GM19240 (cell line): Measurements from ENCODE around the gene SLC50A1.
"Not testable (repeated sequence)": the region's sequence is repeated elsewhere in the genome, so short reads cannot be mapped to it uniquely, and the experiment has no call there.

Experiments
- DNase-seq: peaks from one replicate; pipeline ENCODE4 v3.0.0; 2011; ENCODE audit warnings: low spot score; ENCODE audit not compliant: insufficient read length

The SLC50A1 gene

DNA sequence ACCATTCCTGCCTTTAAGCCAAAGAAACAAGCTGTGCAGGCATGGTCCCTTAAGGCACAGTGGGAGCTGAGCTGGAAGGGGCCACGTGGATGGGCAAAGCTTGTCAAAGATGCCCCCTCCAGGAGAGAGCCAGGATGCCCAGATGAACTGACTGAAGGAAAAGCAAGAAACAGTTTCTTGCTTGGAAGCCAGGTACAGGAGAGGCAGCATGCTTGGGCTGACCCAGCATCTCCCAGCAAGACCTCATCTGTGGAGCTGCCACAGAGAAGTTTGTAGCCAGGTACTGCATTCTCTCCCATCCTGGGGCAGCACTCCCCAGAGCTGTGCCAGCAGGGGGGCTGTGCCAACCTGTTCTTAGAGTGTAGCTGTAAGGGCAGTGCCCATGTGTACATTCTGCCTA, 1.3 kb upstream of the SLC50A1 start:
- no peak for DNase-seq

DNA sequence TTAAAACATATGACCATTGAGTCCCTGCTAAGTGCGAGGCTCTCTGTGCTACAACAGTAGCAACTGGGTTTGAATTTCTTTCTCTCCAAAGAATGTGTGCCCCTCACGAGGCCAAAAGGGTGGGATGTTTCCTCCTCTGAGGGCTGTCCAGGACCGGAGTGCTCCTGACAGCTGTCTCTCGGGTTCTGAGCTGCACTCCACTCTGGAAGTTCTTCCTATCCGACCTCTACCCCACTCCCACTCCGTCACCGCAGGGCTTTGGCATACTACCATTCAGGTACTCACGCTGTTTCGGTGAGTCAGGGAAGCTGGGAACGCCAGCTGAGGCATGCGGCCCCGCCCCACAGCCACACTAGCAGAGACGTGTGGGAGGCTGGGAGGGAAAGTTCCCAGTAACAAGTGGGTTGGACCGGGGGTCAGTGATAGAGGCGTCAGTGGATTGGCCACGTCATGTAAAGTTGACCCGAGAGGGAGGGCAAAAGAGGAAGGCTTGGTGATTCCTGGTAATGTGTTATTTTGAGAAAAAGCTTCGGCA, 705 bp upstream of the SLC50A1 start:
- no peak for DNase-seq

DNA sequence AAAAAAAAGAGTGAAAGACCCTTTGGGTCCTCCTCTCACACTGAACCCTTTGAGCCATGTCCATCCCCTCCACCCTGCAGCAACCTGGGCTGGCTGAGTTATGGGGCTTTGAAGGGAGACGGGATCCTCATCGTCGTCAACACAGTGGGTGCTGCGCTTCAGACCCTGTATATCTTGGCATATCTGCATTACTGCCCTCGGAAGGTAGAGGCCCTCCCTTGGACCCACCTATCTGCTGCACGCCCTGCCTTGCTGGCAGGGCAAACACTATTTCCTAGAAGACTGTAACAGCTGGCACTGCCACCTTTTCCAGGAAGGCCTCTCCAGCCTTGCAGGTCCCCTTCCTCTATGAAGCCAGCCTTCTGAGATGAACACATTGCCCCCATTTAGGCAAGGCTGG, 1.1 kb downstream of the SLC50A1 start:
- no peak for DNase-seq

DNA sequence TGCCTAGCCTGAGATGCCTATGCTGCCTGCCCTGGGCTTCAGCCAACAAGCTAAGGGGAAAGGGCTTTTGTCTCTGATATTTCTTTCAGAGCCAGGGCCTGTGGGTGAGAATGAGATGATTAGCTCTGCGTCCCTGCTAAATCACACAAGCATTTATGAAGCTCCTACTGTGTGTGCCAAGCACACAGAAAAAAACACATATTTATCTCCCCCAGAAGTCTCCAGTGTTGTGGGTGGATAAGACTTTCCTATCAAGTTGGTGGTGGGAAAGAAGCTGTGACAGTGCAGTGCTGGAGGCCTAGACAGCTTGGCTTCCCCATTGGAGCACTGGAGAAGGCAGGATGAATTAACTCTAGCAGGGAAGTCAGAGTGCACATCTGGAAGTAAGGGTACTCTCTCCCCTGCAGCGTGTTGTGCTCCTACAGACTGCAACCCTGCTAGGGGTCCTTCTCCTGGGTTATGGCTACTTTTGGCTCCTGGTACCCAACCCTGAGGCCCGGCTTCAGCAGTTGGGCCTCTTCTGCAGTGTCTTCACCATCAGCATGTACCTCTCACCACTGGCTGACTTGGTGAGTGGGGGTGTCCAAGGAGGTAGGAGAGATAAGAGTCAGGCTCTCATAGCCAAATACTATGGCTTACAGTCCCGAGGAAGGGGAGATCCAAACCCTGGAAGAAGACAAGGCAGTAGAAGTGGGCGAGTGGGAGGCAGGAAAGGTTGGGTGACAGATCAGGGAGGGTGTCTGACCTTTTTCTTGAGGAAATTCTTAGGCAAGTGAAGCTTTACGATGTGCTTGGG, 1.7 kb downstream of the SLC50A1 start:
- no peak for DNase-seq

DNA sequence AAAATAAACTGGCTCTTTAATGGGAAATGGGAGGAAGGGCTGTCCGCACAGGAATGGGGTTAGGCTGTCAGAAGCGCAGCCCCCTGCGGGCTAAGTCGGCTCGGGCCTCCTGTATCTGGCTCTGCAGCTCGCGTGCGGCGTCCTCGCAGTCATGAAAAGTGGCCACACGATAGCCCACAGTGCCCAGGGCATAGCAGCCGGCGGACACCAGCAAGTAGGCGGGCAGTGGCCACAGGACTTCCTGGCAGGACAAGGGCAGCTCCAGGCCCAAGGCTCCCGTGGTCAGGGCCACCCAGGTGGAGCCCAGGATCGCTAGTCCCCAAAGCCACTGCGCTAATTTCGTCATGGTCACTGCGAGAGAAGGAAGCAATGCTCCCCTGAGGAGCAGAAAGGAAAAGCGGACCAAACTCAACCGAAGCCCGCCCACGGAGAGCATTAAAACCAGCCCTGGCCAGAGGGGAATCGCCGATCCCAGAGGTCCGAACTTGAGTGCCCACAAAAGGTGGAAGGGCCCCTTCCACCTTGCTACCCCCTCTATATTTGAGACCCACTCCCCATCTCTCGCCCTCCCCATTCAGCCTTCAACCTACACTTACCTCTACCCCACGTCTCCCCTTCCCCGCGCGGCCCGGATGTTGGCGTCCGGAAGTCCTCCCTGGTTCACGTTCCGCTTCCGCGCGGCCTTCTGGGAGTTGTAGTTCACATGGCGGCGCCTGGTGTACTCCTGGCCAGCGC, 4.4 kb downstream of the SLC50A1 start, which contains the start of gene DPM3:
Gene DPM3 (minus strand): TSS at position 637 of the 735 bp plus-strand sequence. CDS start 291 bp downstream, at position 346.
- DNase-seq = peak; percentile 89

DNA sequence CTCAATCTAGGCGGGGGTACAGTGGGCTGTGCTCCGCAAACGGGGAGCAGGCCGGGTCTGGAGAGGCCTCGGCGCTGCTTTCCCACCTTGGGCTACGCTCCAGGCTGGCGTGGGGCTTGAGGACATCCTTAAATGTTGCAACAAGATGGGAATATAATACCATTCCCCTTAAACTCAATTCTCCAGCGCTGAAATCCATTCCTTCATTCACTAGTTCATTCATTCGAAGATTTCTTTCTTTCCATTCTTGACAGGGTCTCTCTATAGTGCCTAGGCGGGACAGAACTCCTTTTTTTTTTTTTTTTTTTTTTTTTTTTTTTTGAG, 4.9 kb downstream of the SLC50A1 start:
- no peak for DNase-seq

DNA sequence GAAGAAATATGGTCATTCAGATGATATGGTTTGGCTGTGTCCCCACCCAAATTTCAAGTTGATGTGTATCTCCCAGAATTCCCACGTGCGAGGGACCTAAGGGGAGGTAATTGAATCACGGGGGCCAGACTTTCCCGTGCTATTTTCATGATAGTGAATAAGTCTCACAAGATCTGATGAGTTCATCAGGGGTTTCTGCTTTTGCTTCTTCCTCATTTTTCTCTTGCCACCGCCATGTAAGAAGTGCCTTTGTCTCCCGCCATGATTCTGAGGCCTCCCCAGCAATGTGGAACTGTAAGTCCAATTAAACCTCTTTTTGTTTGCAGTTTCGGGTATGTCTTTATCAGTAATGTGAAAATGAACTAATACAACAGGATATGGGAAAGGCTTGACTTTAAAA, 6.1 kb downstream of the SLC50A1 start:
- no peak for DNase-seq

DNA sequence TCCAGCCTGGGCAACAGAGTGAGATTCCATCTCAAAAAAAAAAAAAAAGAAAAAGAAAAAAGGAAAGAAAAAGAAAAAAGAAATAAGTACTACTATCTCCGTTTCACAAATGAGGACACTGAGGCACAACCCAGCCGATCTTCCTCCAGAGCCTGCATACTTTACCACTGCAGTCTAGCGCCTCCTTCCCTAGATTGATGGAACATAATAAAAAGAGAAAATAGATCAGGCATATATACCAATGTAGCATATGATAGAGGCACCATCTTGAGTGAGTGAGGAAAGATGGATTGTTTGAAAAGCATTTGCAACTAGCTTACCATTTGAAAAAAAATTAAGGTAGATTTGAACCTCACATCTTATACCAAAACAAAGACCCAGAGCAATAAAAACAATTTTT, 9.8 kb downstream of the SLC50A1 start:
- DNase-seq = no peak

DNA sequence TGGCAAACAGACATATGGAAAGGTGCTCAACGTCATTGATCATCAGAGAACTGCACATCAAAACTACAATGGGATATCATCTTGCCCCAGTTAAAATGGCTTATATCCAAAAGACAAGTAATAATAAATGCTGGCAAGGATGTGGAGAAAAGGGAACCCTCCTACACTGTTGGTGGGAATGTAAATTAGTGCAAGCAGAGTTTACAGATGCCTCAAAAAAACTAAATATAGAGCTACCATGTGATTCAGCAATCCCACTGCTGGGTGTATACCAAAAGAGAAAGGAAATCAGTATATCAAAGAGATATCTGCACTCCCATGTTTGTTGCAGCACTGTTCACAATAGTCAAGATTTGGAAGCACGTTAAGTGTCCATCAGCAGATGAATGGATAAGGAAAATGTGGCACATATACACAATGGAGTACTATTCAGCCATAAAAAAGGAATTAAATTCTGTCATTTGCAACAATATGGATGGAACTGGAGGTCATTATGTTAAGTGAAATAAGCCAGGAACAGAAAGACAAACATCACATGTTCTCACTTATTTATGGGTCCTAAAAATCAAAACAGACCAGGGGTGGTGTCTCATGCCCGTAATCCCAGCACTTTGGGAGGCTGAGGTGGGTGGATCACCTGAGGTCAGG, 20.5 kb downstream of the SLC50A1 start:
- DNase-seq = not testable (repeated sequence)

DNA sequence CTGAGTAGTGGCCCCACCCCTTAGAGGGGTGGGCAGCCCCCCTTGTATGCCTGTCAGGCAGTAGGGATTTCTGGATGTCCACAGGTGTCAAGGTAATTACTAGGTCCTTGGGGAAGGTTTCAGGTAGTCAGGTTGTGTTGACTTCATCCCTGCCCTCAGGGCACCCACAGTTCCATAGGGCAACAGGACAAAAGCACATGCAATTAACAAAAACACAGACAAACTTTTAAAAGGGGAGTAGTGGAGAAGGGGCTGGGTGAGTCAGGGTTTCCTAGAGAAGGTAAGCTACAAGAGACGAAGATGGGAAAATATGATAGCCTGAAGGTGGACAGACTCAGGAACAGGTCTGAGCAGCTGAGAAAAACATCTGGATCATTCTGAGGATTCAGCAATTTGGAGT, 23.3 kb downstream of the SLC50A1 start:
- DNase-seq = no peak

DNA sequence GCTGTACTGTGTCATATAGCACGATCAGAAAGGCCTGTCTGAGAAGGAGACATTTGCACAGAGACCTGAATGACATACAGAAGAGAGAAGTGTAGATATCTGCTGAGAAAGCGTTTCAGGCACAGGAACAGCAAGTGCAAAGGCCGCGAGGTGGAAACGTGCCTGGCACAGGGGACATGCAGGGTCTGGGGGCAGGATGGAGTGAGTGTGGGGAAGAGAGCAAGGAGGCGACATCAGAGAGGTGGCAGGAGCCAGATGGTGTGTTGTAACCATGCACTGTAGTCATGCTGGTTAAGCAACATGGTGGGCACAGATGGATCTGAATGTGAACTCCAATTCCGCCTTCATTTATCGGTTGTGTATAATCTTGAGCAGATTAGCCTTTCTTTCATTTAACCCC, 24.5 kb downstream of the SLC50A1 start:
- DNase-seq = no peak

DNA sequence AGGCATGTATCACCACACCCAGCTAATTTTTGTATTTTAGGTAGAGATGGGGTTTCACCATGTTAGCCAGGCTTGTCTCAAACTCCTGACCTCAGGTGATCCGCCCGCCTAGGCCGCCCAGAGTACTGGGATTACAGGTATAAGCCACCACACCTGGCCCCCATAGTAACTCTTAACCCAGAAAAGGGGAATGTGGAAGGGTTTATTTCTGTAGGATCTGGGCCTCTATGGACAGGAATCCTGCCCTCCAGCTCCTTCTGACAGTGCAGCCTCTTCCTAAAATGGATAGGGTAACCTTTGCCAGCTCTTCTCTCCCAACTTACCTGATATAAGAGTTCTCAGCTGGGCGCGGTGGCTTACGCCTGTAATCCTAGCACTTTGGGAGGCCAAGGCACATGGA, 27.0 kb downstream of the SLC50A1 start:
- not testable (repeated sequence) for DNase-seq

DNA sequence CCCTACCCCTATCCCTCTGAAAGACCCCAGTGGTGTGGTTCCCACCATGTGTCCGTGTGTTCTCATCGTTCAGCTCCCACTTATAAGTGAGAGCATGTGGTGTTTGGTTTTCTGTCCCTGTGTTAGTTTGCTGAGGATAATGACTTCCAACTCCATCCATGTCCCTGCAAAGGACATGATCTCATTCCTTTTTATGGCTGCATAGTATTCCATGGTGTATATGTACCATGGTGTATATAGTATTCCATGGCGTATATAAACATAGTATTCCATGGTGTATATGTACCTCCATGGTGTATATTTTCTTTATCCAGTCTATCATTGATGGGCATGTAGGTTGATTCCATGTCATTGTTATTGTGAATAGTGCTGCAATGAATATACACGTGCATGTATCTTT, 28.1 kb downstream of the SLC50A1 start:
- not testable (repeated sequence) for DNase-seq

DNA sequence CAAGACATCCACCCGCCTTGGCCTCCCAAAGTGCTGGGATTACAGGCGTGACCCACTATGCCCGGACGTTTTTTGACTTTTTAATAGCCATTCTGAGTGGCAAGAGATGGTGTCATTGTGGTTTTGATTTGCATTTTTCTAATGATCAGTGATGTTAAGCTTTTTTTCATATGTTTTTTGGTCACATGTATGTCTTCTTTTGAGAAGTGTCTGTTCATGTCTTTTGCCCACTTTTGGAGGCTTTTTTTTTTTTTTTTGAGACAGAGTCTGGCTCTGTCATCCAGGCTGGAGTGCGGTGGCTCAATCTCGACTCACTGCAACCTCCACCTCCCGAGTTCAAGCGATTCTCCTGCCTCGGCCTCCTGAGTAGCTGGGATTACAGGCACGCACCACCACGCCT, 29.0 kb downstream of the SLC50A1 start:
- DNase-seq = not testable (repeated sequence)

DNA sequence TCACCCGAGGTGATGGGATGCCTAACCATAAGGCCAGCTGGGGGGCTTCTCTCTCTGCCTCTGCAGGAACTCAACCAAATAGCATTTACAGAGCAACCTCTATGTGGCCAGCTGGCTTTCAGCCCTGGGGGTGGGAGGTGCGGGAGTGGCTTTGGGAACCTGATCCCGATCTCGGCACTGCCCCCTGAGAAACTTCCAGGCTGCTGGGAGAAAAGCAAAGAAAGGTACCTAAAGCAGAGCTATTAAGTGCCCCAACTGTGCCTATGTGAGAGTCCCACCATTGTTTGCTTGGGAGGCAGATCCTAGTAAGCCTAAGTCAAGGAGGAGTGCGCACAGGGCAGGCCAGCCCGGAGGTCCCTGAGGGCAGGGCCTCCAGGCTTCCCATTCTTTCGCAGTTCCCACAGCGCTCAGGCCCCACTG, 30.4 kb downstream of the SLC50A1 start:
- no peak for DNase-seq

DNA sequence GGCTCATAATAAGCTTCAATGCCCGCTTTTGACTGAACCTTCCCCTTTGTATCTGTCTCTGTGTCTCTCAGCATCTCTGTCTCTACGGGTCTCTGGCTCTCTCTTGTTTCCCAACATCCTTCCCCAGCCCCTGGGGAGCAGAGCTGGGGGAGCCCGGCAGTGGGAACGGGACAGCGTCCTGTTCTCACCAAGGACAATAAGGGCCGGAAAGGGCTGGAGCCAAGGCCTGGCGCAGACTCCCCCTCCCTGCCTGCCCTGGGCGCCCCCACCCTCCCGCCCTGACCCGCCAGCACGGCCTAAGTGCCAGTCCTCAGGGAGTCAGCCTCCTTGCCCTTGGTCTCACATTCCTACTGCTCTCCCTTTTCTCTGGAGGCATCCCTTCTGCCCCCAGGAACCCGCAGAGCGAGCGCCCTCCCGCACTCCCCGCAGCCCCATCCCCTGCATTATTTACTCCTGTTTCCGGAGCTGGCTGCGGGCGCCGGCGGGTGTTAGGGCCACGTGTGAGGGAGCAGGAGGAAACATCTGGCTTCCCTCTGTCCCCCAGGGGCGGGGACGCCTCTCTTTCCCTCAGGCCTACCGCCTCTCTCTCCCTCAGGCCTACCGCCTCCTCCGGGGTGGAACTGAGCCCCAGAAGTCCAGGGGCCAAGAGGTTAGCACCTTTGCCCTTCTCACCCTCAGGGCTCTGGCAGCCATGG, 31.0 kb downstream of the SLC50A1 start:
- no peak for DNase-seq

DNA sequence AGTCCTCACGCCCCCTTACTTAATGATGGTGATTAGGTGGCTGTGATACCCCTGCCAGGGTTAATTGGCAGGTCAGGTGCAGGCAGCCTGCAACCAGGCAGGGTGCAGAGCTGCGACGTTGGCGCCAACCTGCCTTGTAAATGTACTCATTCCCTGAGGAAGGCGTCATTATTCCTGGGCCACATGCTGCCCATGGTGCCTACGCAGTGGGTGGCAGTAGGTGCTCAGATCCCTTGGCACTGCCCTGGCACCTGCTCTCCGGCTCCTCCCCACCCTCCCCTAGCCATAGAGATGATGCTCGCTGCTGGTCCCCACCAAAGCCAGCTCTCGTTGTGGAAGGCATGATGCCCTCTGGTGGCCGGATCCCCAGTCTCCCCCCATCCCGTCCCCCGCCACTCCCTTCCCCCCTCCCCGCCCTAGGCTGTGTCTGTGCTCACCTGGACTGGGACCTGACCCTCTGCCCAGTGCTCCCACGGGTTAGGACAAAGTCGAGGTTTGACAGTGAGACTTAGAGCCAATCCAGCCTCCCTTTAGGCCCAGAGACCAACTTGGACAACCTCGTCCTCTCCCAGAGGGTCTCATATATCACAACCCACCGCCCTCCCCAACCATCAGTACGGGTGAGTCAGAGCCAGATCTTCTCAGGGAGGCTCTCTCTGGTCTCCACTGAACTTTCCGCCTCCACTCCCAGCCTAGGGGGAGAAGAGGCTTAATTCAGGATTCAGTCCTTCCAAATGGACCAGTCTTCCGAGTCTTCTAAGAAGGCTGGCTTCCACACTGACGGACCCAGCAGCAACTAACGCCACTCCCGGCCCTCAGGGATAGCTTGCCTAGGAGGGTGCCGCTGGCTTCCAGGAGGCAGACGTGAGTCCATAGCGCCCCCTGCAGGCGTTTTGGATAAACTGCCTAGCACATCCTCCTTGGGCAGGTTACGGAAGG, 31.8 kb downstream of the SLC50A1 start:
- no peak for DNase-seq

DNA sequence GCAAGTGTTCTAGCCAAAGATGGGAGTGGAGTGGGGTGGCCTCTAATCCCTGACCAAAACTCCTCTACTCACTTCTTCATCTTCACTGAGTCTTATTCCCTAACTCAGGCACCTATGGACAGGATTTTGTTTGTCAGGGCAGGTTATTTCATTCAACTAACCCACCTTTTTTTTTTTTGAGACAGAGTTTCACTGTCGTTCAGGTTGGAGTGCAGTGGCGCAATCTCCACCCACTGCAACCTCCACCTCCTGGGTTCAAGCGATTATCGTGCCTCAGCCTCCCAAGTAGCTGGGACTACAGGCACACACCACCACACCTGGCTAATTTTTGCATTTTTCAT, 32.4 kb downstream of the SLC50A1 start:
- not testable (repeated sequence) for DNase-seq

DNA sequence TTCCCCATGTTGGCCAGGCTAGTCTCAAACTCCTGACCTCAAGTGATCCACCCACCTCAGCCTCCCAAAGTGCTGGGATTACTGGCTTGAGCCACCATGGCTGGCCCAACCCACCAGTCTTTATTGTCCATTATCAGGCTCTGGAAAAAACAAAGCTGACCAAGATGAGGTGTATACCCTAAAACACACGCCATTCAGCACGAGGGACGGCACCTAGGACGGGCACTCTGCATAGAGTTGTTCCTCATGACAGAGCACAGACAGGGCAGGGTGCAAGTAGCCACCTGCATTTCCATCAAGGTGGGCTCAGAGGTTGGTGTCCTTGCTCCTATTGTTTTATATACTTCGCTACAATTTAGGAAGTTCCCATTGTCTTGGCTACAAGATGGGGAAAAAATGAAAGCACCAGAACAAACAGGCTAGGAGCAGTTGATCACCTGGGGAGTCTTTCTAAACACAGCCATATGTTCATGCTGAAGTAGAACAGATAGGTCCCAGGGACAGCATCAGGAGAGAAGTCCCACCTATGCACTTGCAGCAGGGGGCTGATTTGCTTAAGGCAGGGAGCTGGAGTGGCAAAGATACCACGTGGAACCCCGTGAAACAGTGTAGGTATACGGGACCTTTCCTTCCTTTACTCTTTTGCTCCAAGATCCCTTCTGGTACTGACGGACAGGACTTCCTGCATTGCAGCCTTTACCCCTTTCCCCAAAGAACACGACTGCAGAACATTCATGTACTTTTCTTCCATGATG, 33.0 kb downstream of the SLC50A1 start:
- DNase-seq = no peak

DNA sequence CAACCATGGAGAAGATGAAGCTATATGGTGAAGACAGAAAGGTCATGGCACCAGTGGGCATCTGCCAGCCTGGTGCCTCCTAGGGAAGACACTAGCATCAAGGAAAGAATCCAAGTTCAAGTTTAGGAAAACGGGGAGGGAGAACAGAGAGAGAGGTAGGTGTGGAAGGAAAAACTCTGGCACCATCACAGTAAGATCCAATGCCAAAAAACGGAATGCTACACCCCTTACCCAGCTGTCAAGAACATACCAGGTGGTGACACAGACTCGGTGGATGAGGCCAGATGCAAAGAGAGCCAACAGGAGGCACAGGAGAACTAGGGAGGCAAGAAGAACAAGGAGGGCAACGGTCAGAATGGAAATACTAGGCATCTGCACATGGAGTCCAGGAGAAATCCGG, 33.9 kb downstream of the SLC50A1 start:
- no peak for DNase-seq
